Prostate gland (tissue), 2 donors: ENCODE data around the gene CIPC.

Source experiments
- CTCF ChIP-seq, 4 experiments: fragments of 200-600 bp in 2 of 4; fragments of 450-650 bp in 2 of 4; sonication (generic) in 2 of 4; IDR thresholded peaks; 1 replicate in 3 of 4; 2 replicates in 1 of 4; pipeline ENCODE4 v1.5.1; 2016 to 2019; ENCODE audit warnings: antibody characterized with exemption in 4 of 4, mild to moderate bottlenecking in 2 of 4, moderate library complexity in 2 of 4
- POLR2A ChIP-seq: fragments of 450-650 bp; IDR thresholded peaks from one replicate; pipeline ENCODE4 v1.6.1; 2016; ENCODE audit warnings: antibody characterized with exemption, mild to moderate bottlenecking
- POLR2AphosphoS5 ChIP-seq: sonication (generic); formaldehyde crosslinking; IDR thresholded peaks from one replicate; pipeline ENCODE4 v1.6.1; 2017; ENCODE audit warnings: antibody characterized with exemption

- TF ChIP-seq CTCF (IDR thresholded peaks at IDR 0.05) (no peak), POLR2A (no peak), POLR2AphosphoS5 (no peak)
These were observed 30.4 kb downstream of the CIPC start for GRCh38 chr14:77128414-77128891.
